Cardiac muscle cell (in vitro differentiated cells and primary cell): ENCODE results near the gene ERCC5. TPM values are rescaled to one million over a fixed set of nuclear protein-coding genes. Genes with fewer than 3 reads are reported as not detected.
A peak's percentile ranks its signal among the peaks of the same experiment; 100 is the strongest.

Source experiments
- DNase-seq, 2 donors: peaks; one replicate each; pipeline versions ENCODE4 v3.0.0 to v3.0.0-alpha.2; 2010 to 2017; ENCODE audit warnings: low read depth in 1 of 2, low spot score in 1 of 2
- H3K27ac ChIP-seq: fragments of 200-600 bp; sonication (generic); 2 replicates; pipeline ENCODE4 v1.5.1; 2016
- H3K27me3 ChIP-seq: fragments of 200-600 bp; sonication (generic); 2 replicates; pipeline ENCODE4 v1.6.0; 2016; ENCODE audit warnings: control low read depth
- H3K36me3 ChIP-seq: fragments of 200-600 bp; sonication (generic); 2 replicates; pipeline ENCODE4 v1.5.1; 2016; ENCODE audit warnings: control low read depth
- H3K4me1 ChIP-seq: fragments of 200-600 bp; sonication (generic); 2 replicates; pipeline ENCODE4 v1.8.1; 2017; ENCODE audit warnings: low read depth, mild to moderate bottlenecking, mixed run types
- H3K4me3 ChIP-seq: fragments of 200-600 bp; sonication (generic); 2 replicates; pipeline ENCODE4 v1.5.1; 2016; ENCODE audit warnings: mild to moderate bottlenecking
- H3K9me3 ChIP-seq: fragments of 200-600 bp; sonication (generic); 2 replicates; pipeline ENCODE4 v1.5.1; 2017; ENCODE audit warnings: low read depth, mild to moderate bottlenecking, control low read depth
- polyA plus RNA-seq: library from polyadenylated mRNA; unstranded; fragments of >200 nt; fragmentation: Nextera tagmentation; extraction: Ambion mirVana; gene quantifications from 2 replicates; pipeline ENCODE4 v1.2.1, GENCODE V29; 2016
- total RNA-seq: library from RNA; depleted of rRNA; stranded (reverse); fragments of >200 nt; gene quantifications from 2 replicates; pipeline ENCODE4 v1.2.3, GENCODE V29; 2016
- TF ChIP-seq, protein P1 (sequence below): IDR thresholded peaks from 2 replicates; pipeline ENCODE4 v1.5.1; 2012; ENCODE audit warnings: low read depth, mild to moderate bottlenecking, low read length

Gene ERCC5
- total and polyA plus RNA-seq, 2 experiments from 2014 or later = 24.9 to 84.3 TPM

GRCh38 chr13:102881819-102882686, 36.2 kb downstream of the ERCC5 start:
- Histone ChIP-seq H3K27me3 (no peaks in the 10 kb centered on the region), H3K9me3 (no peaks in the 10 kb centered on the region), H3K36me3 (no peaks in the 10 kb centered on the region), H3K4me1 (no peaks in the 10 kb centered on the region), H3K27ac (no peak overlapping the region), H3K4me3 (no peak overlapping the region)
- no peak for DNase-seq
- TF ChIP-seq, protein P1, sequence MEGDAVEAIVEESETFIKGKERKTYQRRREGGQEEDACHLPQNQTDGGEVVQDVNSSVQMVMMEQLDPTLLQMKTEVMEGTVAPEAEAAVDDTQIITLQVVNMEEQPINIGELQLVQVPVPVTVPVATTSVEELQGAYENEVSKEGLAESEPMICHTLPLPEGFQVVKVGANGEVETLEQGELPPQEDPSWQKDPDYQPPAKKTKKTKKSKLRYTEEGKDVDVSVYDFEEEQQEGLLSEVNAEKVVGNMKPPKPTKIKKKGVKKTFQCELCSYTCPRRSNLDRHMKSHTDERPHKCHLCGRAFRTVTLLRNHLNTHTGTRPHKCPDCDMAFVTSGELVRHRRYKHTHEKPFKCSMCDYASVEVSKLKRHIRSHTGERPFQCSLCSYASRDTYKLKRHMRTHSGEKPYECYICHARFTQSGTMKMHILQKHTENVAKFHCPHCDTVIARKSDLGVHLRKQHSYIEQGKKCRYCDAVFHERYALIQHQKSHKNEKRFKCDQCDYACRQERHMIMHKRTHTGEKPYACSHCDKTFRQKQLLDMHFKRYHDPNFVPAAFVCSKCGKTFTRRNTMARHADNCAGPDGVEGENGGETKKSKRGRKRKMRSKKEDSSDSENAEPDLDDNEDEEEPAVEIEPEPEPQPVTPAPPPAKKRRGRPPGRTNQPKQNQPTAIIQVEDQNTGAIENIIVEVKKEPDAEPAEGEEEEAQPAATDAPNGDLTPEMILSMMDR = no peak

GRCh38 chr13:102892503-102892902, 46.7 kb downstream of the ERCC5 start:
- Histone ChIP-seq H3K27me3 (no peaks in the 10 kb centered on the region), H3K4me1 (no peaks in the 10 kb centered on the region), H3K4me3 (no peak overlapping the region), H3K9me3 (no peaks in the 10 kb centered on the region), H3K27ac (no peak overlapping the region), H3K36me3 (no peaks in the 10 kb centered on the region)
- TF ChIP-seq, protein P1 = no peak
- no peak for DNase-seq

- DNase-seq = peak in 1 of 2 donors; percentile 34
- H3K4me3 ChIP-seq = no peak overlapping the region
- TF ChIP-seq, protein P1 = no peak
- no peaks in the 10 kb centered on the region for H3K9me3 ChIP-seq
- H3K27me3 ChIP-seq = no peaks in the 10 kb centered on the region
- peaks cover 5% of the 10 kb centered on the region for H3K4me1 ChIP-seq
- no peak overlapping the region for H3K27ac ChIP-seq
- no peaks in the 10 kb centered on the region for H3K36me3 ChIP-seq
Observed at GRCh38 chr13:102897371-102898138, 51.7 kb downstream of the ERCC5 start.

GRCh38 chr13:102900193-102900608, 54.4 kb downstream of the ERCC5 start:
- TF ChIP-seq, protein P1 = no peak
- Histone ChIP-seq H3K4me3 (no peak overlapping the region), H3K4me1 (peaks cover 7% of the 10 kb centered on the region), H3K27ac (no peak overlapping the region), H3K9me3 (no peaks in the 10 kb centered on the region), H3K27me3 (no peaks in the 10 kb centered on the region), H3K36me3 (no peaks in the 10 kb centered on the region)
- DNase-seq = no peak

DNA sequence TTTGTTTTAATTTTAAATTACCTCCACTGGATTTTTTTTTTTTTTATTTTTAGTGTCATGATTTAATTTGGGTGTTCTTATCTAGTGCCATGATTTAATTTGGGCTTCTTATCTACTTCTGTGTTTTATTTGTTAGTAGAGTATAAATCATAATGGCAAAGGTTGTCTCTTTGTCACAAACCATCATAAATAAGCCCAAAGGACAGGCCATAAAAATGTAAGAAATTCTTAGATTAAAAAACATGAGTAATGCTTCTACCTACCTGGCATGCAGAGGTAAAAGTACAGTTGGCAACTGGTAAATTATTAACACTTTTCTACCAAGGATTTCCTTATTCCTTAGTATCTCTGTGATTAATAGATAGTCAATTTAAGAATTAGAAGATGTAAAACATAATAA, 55.2 kb downstream of the ERCC5 start:
- Histone ChIP-seq H3K36me3 (no peaks in the 10 kb centered on the region), H3K4me1 (peaks cover 7% of the 10 kb centered on the region), H3K9me3 (no peaks in the 10 kb centered on the region), H3K4me3 (no peak overlapping the region), H3K27ac (no peak overlapping the region), H3K27me3 (no peaks in the 10 kb centered on the region)
- no peak for DNase-seq
- TF ChIP-seq, protein P1 = no peak
